Stimulated activated naive CD4-positive, alpha-beta T cell (primary cell): ENCODE results near the gene PXN.
"Not testable (repeated sequence)": the region's sequence is repeated elsewhere in the genome, so short reads cannot be mapped to it uniquely, and the experiment has no call there.

Source experiments
- DNase-seq, 6 experiments: peaks; one replicate each; lab custom pipeline; 2025; lab: John Stamatoyannopoulos, UW

PXN gene

DNA sequence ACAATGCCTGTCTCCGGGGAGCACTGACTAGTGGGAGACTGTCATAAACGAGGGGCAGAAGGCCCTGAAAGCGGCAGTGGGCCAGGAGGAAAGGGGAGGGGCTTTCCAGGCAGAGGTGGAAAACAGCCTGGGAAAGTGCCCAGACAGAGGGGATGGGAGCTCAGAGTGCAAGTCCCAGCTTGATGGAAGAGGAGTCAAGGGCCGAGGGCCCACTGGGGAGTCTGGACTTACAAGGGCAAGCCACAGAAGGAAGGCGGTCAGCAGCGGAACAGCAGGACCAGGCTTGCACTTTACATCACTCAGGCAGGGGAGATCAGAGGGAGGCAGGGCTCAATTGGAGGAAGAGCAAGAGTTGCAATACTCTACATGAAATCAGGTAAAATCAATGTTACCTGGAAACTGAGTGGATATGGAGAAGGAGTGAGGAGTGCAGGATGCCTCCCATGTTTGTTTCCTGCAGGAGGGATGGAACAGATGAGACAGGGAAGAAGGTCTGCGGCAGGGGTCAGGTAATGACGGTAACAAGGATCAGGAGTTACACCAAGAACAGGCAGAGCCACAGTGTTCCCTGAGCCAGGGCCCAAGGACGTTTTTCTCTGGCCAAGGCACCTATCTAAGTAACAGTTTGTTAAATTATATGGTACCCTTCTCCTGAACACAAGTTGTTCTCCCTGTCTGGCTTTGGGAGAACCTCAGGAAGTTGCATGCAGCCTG lies 23.8 kb downstream of the PXN start:
- no peak for DNase-seq

DNA sequence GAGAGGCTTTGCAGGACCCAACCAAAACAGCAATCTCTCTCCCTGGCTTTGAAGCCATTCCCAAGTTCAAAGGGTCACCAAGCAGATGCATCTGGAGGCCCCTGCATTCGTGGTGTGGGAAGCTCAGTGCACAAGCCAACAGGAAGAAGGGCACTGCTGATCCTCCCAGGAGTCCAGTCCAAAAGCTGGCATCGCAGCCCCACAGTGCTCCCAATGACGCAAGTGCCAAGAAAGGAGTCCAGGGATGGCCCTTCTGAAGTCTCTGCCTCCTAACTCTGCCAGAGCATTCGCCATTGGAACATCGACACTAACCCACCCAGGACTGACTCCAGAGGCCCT lies 25.1 kb downstream of the PXN start:
- DNase-seq = no peak

DNA sequence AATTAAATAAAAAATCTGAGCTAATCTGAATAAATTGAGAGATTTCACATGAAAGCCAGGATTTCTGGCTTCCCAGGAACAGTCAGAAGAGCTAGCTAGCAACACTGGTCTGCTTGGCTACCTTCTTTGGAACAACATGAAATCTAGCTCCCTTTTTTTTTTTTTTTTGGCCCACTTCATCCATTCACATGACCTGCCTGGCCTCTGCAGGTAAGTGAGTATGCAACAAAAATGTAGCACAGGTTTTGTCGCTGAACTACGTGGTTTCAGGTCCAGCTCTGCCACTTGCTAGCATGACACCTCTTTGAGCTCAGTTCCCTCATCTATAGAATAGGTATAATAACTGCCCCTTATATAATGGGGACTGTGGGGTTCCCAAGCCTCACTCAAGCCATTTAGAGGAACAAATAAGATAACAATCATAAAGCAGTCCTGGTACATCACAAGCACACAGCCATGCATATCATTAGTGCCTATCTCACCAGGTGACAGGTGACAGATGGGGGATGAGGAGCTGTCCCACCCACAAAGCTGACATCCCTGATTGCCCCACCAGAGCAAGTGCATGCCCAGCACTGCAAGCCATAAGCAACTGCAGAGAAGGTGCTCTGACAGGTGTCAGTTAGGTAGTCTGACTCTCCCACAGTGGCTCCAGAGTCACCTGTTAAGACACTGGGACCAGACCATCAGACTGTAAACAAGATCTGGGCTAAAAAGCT lies 25.6 kb downstream of the PXN start:
- DNase-seq = no peak

DNA sequence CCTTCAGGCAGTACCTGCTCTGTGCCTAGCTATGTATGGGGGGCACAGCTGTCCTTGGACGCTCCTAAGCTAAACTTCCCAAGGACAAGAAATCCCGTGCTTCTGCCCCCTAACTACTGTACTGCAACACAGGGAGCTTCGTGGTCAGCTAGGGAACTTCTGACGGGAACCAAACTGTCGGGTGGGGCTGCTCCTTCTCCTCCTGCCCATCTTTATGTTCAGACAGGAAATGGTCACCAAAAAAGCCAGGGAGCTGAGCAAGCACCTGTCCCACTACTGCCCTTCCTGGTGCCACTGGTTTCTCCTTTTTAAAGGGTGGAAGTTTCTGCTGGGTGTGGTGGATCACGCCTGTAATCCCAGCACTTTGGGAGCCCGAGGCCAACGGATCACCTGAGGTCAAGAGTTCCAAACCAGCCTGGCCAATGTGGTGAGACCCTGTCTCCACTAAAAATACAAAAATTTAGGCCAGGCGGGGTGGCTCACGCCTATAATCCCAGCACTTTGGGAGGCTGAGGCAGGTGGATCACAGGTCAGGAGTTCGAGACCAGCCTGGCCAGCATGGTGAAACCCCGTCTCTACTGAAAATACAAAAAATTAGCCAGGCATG lies 26.6 kb downstream of the PXN start:
- DNase-seq = no peak

DNA sequence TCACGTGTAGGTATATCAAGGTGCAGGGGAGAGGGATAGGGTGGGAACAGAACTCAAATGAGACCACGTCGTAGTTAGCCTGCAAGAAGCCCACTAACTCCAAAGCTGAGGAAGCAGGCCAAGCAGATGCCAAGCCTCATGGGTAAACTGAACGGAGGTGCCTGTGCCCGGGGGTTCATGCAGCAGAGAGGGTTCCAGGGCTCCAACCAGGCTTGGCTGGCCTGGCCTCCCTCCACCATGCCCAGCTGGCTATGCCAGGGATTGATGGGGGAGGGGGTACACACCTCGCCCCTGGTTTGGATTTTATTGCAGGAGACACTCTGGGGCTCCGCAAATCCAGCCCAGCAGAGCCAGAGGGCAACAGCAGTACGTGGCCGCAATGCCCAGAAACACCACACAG lies 27.3 kb downstream of the PXN start:
- DNase-seq = no peak

DNA sequence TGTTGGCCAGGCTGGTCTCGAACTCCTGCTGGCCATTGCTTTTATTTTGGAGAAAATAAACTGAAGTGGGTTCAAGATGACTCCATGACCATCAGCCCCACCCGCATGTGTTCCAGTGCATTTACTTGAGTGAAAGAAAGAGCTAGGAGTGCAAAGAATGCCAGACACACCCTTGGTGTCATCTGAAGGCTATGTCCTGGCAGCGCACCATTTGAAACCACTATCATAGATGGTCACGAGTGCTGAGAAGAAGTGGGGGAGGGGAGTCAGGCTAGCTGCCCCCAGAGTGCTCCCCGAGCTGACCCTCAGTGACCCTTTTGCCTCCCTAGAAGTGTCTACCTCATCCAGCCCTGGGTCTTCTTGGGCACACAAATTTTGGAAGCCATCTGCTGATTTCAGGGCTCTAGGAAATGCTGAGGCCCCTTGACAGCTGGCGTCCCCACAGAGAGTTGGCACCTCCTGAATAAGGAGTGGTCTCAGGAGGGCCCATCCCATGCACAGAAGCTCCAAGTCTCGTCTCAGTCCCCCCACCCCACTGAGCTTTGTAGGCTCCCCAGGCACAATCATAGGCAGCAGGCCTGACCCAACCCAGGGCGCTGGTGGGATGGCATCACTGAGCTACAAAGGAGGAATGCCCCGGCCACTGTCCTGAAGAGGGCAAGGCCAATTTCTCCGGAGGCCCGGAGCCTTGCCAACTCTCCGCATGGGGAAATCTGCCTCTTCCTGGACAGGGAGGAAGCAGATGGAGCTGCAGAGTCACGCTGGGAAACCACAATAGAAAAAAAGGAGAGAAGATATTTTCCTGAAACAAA lies 28.0 kb downstream of the PXN start:
- no peak for DNase-seq

DNA sequence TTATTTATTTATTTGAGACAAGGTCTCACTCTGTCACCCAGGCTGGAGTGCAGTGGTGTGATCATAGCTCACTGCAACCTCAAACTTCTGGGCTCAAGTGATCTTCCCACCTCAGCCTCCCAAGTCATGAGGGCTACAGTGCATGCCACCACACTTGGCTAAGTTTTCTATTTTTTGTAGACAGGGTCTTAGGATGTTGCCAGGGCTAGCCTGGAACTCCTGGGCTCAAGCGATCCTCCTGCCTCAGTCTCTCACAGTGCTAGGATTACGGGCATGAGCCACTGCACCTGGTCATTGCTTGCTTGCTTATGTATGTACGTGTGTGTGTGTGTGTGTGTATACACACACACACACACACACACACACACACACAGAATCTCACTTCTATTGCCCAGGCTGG lies 28.7 kb downstream of the PXN start:
- DNase-seq = not testable (repeated sequence)

DNA sequence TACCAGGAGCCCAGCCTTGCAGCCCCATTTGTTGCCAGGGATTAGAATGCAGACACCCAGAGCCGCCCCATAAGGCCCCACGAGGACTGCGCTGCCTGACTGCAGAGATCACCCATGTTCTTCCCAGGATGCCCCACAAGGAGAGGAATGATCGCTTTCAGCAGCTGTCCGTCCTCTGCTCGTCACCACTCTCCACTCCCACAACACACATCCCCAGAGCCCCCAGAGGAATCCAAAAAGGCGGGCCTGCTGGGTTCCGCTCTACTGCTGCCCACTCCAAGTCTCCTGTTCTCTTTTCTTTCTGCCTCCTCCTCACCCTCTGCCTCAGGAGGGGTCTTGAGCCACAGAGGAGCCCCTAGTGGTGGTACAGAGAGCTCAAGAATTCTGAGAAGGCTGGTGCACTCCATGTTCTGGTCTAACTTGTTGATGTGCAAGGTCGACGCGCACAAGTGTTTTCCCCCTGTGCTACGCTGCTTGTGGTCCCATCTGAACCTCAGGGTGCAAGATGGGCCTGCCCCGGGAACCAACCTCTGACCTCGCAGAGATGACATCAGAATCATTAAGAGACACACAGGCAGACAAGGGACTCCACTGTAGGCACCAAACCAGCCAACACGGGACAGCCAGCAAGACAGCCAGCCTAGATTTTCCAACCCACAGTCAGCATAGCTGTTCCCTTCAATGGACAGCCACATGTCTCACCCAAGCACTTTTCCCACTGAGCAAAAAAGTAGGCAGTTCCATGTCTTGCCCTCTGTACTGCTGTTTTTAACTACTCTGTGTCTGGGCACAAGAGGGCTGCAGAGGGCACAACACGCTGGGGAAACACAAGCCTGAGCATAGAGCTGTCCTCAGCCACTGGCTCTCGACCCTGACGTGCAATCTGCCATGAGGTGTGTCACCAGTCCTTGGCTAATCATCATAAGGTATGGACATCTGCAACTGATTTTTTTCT lies 29.9 kb downstream of the PXN start:
- peak in 3 of 6 experiments; percentile 7 to 43 (median 10) for DNase-seq

DNA sequence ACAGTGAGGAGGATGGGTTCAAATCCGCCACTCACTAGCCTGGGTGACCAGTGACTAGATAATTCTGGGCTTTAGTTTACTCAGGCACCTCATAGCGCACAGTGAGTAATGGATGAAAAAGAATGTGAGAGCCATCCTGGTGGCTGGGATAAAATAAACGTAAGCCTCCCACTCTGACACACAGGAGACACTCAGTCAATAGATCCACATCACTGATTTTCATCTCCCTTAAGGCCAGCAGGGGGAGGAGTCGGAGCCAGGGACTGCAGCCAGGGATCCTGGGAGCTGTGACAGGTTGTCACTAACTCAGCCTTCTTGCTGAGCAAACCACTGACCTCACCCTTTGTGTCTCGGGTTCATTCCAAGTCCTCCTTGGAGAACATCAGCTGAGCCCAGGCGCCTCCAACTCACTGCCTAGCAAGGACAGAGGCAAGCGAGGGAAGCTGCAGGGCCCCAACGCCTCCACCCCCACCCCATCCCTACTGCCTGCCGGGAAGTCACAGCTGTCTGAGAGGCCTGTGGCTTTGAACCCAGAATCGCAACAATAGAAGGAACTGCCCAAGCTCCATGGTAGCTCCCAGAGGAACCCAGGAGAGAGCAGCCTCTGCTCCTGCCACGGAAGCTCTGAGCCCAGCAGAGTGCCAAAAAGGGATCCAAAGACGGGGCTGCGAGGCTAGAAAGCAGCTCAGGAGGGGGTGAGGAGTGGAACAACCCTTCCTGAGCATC lies 30.7 kb downstream of the PXN start:
- DNase-seq = no peak

DNA sequence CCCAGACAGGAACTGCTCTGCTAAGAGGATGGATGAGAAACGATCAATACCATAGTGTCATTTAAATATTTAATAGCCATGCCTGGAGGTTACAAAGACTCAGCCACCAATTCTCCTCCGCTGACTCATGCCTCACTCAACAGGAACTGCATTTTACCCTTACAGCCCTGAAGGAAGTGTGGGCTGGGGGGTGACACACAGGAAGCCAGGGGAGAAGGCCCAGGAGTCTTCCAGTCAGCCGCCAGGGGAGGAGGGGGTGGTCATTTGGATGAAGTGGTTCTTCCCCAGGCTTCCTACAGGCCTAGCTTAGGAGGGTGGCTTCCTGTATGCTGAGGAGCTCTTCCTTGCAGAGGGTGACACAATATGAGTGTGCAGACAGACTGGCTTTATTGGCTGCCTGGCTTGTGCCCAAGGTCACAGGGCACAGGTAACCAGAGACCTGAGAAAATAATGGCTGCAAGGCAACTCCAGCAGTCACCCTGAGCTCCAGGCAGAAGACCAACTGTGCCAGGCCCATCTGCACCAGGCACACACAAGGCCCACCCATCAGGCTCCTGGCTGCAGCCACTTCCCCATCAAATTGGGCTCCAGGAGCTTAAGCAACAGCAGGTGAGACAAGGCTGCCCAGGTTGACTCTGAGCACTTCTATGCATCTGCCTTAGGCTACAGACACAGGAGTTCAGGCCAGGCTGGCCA lies 34.1 kb downstream of the PXN start:
- DNase-seq = peak; percentile 14 to 44 (median 35)

DNA sequence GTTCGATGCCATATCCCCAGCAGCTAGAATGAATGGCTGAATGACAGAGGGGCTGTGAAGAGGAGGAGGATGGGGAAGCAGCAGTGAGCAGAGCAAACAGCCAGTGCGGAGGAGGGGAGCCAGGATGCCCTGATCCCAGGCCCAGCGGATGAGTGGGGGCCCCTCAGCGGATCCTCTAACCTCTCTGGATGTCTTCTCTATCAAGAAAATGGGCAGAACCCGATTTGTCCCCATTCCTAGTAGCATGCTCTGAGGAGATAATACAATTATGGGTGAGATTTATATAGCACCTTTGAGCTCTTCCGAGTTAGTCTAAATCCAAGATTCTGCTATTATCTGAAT lies 34.6 kb downstream of the PXN start:
- DNase-seq = no peak

DNA sequence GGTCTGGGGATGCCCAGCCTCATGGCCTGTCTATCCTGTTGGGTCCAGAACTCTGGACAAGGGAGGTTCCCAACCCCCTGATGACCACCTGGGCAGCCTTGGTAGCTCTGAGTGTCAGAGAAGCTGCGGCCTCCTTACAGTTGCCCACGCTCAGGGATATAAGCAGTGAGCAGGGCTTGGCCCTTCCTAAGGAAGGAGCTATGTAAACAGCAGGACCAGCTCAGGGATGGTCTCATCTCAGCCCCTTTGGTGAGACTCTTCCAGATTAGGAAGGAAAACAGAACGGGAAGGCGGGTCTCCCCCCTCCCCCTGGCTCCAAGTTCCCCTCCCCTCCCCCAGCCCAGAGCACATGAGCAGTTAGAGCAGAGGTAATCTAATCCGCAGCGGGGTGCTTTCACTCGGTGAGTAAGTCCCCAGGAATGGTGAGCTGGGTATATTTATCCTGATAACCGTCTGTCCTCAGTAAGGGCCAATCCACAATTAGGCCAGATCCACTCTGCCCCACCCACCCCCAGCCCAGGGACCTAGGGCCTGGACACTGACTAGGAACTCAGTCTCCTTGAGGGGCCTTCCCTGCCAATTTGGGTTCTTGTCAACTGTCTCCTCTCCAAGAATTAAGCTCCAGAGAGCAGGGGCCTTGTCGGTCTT lies 35.1 kb downstream of the PXN start:
- DNase-seq = no peak

DNA sequence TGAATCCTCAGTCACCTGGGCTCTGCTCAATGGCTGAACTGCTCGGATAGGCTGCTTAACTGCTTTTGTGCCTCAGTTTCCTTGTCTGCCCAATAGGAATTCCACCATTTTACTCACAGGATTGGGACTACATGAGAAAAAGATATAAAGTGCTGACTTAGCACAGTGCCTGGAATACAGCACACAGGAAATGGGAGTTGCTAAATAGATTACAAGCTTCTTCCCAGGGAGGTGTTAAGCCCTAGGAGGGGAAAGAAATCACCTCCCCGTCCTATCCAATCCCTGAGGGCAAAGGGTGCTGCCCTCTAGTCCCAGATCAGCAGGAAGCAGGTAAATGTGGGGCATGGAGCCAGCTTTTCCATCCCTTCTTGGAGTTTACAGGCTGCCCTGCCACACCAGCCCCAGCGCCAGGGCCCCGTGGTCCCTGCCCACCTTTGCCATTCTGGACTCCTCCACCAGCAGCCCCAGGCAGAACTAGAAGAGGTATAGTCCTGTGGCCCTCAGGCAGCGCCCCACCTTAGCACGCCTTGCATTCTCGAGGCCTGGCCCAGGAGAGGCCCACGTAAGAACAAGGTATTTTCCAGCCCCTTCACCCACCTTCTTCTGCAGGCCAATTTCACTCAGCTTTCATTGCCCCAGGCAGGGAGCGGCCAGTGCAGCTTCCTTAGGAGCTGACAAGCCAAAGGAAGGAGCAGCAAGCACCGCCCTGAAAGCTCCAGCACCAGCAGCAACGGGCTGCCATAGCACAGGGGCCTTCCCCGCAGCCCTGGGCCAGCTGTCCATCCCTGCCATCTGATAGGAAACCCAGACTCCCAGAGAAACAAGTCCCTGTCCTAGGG lies 35.8 kb downstream of the PXN start:
- DNase-seq = peak in 1 of 6 experiments; percentile 6

DNA sequence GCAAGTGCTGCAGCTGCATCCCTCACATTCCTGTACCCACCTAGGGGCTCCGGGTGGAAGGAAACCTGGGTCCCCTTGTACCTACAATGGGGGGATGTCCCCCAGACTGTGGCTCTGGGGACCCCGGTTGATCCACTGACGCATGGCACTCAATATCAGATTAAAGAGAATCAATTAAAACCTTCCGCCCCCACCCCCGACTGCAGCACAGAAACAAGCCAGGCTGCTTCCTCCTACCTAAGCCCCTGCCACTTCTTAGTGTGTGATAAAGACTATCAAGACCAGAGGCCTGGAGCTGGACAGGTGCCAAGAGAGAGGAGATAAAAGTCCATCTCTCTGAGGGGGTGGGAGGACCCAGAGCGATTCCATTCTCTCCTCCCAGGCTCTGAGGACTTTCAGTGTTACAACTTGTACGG lies 36.5 kb downstream of the PXN start:
- DNase-seq = no peak

DNA sequence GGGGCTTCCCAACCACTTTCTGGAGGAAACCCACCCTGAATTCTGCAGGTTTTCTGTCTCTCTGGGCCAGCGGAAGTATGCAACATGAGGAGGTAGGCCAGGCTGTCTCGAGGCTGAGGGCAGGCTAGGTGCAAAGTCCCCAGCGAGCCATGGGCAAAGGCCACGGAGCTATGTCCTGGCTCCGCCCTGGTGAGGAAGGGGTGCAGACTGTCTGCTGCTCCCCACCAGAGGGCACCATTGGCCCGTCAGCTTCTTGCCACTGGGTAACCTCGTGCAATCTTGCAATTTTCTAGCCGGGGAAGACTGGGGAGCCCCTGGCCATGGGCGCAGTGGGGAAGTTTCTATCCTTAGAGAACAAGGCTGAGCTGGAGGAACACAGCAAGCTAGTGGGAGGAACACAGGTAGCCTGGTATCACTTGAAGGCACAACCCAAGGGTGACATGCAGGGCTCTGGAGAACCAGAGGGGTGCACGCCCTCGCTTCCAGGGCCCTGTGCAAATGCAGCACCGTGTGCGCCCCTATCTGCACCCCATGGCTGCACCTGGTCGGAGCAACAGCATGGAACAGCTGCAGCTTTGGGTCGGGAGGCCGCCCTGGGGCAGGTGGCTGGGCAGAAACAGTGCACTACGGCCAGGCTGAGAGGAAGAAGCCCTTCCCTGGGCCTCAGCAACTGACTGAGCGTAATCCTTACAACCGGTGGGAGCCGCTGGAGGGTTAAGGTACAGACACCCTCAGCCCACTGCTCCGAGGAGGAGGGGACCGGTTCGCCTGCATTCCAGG lies 37.0 kb downstream of the PXN start:
- peak; percentile 69 to 89 (median 86) for DNase-seq

DNA sequence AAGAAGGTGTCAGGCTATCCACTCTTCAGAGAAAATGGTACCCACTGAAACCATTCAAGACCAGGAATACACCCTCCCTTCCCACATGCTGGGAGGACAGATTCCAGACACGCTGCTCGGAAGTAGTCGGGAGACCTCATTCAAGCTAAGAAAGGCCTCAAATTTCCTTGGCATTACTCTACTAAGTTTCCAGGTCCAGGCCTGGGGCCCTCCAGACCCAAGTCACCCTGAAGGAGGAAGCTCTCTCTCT lies 37.6 kb downstream of the PXN start:
- no peak for DNase-seq

DNA sequence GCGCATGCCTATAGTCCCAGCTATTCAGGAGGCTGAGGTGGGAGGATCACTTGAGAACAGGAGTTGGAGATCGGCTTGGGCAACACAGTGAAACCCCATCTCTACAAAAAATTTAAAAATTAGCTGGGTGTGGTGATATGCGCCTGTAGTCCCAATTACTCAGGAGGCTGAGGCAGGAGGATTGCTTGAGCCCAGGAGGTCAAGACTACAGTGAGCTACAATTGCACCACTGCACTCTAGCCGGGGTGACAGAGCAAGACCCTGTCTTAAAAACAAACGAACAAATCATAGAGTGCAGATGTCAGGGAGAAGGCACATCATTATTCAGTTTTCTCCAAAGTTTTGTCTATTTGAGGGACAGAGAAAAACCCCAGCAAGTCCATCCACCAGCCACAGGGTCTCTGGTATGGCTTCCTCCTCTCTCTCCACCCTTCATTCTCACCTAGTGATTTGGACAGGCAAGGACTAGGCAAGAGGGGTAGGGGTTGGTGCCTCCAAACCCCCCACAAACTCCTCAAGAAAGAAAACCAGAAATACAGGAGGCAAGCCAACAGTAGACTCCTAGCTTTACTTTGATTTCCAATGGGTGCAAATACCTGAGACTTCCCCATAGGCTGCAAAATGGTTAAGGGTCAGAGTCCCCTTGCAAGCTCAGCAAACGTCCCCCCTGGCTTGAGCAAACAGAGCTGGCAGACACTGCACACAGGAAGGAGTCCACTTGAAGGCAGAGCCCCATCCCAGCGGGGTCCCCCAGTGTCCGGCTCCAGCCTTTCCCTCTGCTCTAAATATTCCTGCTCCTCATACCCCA lies 38.1 kb downstream of the PXN start:
- no peak for DNase-seq
